Measurements from ENCODE around the gene VANGL1.

- no peak for TF ChIP-seq CTCF (IDR thresholded peaks at IDR 0.05)
- TF ChIP-seq POLR2A (IDR thresholded peaks at IDR 0.05): no peak
Observed at GRCh38 chr1:115647047-115647446, 5.3 kb downstream of the VANGL1 start.
